Nephron progenitor cell (in vitro differentiated cells): Measurements from ENCODE around the gene SFN.

ENCODE experiments used
- DNase-seq: peaks from one replicate; pipeline ENCODE4 v3.0.0; 2021
- H3K27ac Mint-ChIP-seq: 2 replicates; pipeline ENCODE4 v1.8.0; 2021; ENCODE audit warnings: mild to moderate bottlenecking, moderate library complexity, mixed read lengths
- H3K27me3 Mint-ChIP-seq: 2 replicates; pipeline ENCODE4 v1.8.0; 2021; ENCODE audit warnings: mild to moderate bottlenecking, low read depth, mixed read lengths; ENCODE audit not compliant: poor library complexity
- H3K36me3 Mint-ChIP-seq: 2 replicates; pipeline ENCODE4 v1.8.0; 2021; ENCODE audit warnings: low read depth, mixed read lengths
- H3K4me1 Mint-ChIP-seq: 2 replicates; pipeline ENCODE4 v1.8.0; 2021; ENCODE audit warnings: mixed read lengths
- H3K4me3 Mint-ChIP-seq: 2 replicates; pipeline ENCODE4 v1.8.0; 2021; ENCODE audit warnings: mild to moderate bottlenecking, moderate library complexity, mixed read lengths
- H3K9me3 Mint-ChIP-seq: 2 replicates; pipeline ENCODE4 v1.8.0; 2021; ENCODE audit warnings: mild to moderate bottlenecking, moderate library complexity, mixed read lengths
- TF ChIP-seq, protein P1 (sequence below): fragments of 200-600 bp; sonication (generic); IDR thresholded peaks from 2 replicates; pipeline ENCODE4 v1.5.0; 2021; ENCODE audit warnings: antibody characterized with exemption

SFN gene

DNA sequence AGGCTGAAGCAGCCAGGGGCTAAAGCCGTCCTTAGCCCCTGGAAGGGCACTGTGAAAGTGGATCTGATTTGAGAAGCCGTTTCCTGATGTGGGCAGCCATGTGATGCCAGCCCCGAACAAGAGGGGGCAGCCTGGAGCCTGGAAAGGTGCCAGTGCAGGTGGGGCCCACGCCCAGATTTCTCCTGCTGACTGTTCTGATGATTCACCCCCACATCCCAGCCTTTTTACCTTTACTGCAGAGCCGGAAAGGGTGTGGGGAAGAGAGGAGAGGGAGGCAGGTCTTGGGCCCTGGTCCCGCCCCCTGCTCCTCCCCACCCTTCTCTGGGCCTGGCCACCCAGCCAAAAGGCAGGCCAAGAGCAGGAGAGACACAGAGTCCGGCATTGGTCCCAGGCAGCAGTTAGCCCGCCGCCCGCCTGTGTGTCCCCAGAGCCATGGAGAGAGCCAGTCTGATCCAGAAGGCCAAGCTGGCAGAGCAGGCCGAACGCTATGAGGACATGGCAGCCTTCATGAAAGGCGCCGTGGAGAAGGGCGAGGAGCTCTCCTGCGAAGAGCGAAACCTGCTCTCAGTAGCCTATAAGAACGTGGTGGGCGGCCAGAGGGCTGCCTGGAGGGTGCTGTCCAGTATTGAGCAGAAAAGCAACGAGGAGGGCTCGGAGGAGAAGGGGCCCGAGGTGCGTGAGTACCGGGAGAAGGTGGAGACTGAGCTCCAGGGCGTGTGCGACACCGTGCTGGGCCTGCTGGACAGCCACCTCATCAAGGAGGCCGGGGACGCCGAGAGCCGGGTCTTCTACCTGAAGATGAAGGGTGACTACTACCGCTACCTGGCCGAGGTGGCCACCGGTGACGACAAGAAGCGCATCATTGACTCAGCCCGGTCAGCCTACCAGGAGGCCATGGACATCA, at the start of gene SFN:
Gene SFN (plus strand): TSS at position 369 of the 904 bp plus-strand sequence. CDS start 64 bp downstream, at position 433.
- DNase-seq, result no peak
- TF ChIP-seq, protein P1, sequence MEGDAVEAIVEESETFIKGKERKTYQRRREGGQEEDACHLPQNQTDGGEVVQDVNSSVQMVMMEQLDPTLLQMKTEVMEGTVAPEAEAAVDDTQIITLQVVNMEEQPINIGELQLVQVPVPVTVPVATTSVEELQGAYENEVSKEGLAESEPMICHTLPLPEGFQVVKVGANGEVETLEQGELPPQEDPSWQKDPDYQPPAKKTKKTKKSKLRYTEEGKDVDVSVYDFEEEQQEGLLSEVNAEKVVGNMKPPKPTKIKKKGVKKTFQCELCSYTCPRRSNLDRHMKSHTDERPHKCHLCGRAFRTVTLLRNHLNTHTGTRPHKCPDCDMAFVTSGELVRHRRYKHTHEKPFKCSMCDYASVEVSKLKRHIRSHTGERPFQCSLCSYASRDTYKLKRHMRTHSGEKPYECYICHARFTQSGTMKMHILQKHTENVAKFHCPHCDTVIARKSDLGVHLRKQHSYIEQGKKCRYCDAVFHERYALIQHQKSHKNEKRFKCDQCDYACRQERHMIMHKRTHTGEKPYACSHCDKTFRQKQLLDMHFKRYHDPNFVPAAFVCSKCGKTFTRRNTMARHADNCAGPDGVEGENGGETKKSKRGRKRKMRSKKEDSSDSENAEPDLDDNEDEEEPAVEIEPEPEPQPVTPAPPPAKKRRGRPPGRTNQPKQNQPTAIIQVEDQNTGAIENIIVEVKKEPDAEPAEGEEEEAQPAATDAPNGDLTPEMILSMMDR, result peak; percentile 33
- Mint-ChIP-seq H3K9me3 (no peaks in the 10 kb centered on the region), H3K36me3 (no peaks in the 10 kb centered on the region), H3K27me3 (peaks cover 3% of the 10 kb centered on the region), H3K4me3 (peak within 1 kb of the TSS; percentile 91), H3K4me1 (peaks cover 49% of the 10 kb centered on the region), H3K27ac (no peak within 1 kb of the TSS)

DNA sequence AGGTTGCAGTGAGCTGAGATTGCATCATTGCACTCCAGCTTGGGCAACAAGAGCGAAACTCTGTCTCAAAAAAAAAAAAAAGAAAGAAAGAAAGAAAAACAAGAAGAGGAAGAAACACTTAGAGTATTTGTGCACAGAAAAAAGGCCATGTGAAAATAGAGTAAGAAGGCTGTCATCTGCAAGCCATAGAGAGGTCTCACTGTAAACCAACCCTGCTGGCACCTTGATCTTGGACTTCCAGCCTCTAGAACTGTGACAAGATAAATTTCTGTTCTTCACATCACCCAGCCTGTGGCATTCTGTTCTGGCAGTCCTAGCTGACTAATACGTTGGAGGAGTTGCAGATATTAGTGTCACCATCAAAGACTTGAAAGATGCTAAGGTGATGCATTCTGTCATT, 48.6 kb upstream of the SFN start:
- Mint-ChIP-seq H3K9me3 (peaks cover 16% of the 10 kb centered on the region), H3K4me1 (no peaks in the 10 kb centered on the region), H3K4me3 (no peak overlapping the region), H3K27me3 (no peaks in the 10 kb centered on the region), H3K27ac (peak overlapping the region; percentile 51), H3K36me3 (peaks cover 4% of the 10 kb centered on the region)
- DNase-seq, result no peak
- TF ChIP-seq, protein P1, result no peak

DNA sequence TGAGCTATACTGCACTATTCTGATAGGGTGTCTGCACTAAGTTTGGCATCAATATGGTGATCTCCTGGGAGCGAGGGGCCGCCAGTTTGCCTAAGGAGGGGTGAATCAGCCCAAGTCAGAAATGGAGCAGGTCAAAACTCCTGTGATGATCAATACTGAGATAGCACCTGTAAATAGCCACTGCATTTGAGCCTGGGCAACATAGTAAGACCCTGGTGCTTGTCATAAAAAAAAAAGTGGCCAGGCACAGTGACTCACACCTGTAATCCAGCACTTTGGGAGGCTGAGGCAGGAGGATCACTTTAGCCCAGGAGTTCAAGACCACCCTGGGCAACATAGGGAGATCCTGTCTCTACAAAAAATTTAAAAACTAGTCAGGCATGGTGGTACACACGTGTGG, 48.1 kb upstream of the SFN start:
- Mint-ChIP-seq H3K9me3 (peaks cover 16% of the 10 kb centered on the region), H3K27ac (no peak overlapping the region), H3K36me3 (peaks cover 4% of the 10 kb centered on the region), H3K4me1 (no peaks in the 10 kb centered on the region), H3K4me3 (no peak overlapping the region), H3K27me3 (no peaks in the 10 kb centered on the region)
- no peak for DNase-seq
- TF ChIP-seq, protein P1, result no peak

DNA sequence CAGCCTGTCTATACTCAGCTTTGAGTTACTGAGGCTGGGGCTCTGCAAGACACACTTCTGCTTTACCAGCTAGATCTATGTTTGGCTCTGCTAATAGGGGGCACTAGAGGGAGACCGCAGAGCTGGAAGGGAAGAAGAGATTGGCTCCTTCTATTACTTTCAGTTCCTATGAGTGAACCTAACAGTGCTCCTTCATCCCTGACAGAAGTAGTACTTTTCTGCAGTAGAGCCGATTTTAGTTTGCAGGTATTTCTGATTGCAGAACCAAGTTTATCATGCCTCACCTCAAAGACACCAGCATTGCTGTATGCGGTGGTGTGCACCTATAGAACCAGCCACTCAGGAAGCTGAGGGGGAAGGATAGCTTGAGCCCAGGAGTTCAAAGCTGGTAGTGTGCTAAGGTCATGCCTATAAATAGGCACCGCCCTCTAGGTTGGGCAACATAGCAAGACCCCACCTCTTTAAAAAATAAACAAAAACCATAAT, 42.1 kb upstream of the SFN start:
- Mint-ChIP-seq H3K27ac (no peak overlapping the region), H3K9me3 (peaks cover 16% of the 10 kb centered on the region), H3K27me3 (no peaks in the 10 kb centered on the region), H3K4me1 (peaks cover 14% of the 10 kb centered on the region), H3K4me3 (no peak overlapping the region), H3K36me3 (peaks cover 4% of the 10 kb centered on the region)
- no peak for DNase-seq
- TF ChIP-seq, protein P1, result no peak

DNA sequence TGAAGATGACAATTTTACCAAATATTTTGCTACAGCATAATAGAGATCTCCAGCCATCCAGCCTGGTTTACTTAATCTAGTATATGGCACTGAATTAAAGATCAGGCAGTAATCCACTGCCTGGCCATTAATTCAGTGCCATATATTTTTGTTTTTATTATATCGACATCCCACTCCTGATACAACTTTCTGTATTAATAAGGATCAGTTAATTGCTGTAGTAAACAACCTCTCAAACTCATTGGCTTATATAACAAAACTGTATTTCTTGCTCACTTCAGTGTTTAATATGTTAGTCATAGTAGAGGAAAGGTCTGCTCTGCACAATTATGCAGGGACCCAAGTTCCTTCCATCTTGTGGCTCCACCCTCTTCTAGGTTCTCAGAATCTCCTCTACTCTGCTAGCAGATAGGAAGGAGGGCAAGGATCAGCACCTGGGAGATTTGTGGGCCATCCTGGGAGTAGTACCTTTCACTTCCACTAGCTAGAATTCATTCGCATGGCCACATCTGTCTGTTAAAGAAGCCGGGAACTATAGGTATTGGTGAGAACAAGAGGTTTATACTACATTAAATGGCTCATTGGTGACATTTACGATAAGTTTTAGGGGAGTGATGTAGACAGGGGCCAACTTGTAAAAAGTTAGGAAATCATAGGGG, 40.1 kb upstream of the SFN start:
- TF ChIP-seq, protein P1, result no peak
- Mint-ChIP-seq H3K27ac (no peak overlapping the region), H3K4me3 (no peak overlapping the region), H3K36me3 (no peaks in the 10 kb centered on the region), H3K9me3 (peaks cover 5% of the 10 kb centered on the region), H3K27me3 (no peaks in the 10 kb centered on the region), H3K4me1 (peaks cover 27% of the 10 kb centered on the region)
- no peak for DNase-seq
